ENCODE measurements around the gene SLC2A13.

SLC2A13 gene

GRCh38 chr12:39722504-39722903, 383.4 kb downstream of the SLC2A13 start:
- DNase-seq: no peak

GRCh38 chr12:39713552-39713951, 392.3 kb downstream of the SLC2A13 start:
- no peak for DNase-seq

- DNase-seq: no peak
Measured at GRCh38 chr12:39712334-39712733, 393.5 kb downstream of the SLC2A13 start.

All from DMS79 treated with DMSO at 0.1 percent for 48 hours (cell line).